Measurements from ENCODE around the gene FXR2.

DNA sequence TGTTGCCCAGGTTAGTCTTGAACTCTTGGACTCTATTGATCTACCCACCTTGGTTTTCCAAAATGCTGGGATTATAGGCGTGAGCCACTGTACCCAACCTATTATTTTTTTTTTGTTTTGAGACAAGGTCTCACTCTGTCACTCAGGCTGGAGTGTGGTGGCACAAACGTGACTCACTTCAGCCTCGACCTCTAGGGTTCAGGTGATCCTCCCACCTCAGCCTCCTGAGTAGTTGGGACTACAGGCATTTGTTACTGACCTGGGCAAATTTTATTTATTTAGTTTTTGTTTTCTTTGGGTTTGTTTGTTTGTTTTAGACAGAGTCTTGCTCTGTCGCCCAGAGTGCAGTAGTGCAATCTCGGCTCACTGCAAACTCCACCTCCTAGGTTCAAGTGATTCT, 9.0 kb upstream of the FXR2 start:
- TF ChIP-seq CTCF (IDR thresholded peaks at IDR 0.05) (no peak), POLR2A (IDR thresholded peaks at IDR 0.05) (no peak)

Measured in lower leg skin (tissue), 3 donors.